Upper lobe of left lung (tissue), 4 donors: ENCODE measurements around the gene FKBP9.
"Not testable (repeated sequence)": the region's sequence is repeated elsewhere in the genome, so short reads cannot be mapped to it uniquely, and the experiment has no call there.

Experiments used
- CTCF ChIP-seq, 6 experiments: fragments of 450-650 bp in 4 of 6; fragments of 200-600 bp in 2 of 6; sonication (generic) in 2 of 6; IDR thresholded peaks; one replicate each; pipeline ENCODE4 v1.5.1; 2016 to 2019; ENCODE audit warnings: antibody characterized with exemption in 6 of 6
- EP300 ChIP-seq, 4 donors: sonication (generic); formaldehyde crosslinking; IDR thresholded peaks; one replicate each; pipeline ENCODE4 v1.5.1; 2017; ENCODE audit warnings: antibody characterized with exemption in 4 of 4, control low read depth in 2 of 4
- POLR2A ChIP-seq, 4 donors: fragments of 450-650 bp; IDR thresholded peaks; one replicate each; pipeline ENCODE4 v1.5.1; 2016 to 2017; ENCODE audit warnings: antibody characterized with exemption in 4 of 4, mild to moderate bottlenecking in 2 of 4
- POLR2AphosphoS5 ChIP-seq, 2 donors: sonication (generic); formaldehyde crosslinking; IDR thresholded peaks; one replicate each; pipeline ENCODE4 v1.5.1; 2017; ENCODE audit warnings: antibody characterized with exemption in 2 of 2

GRCh38 chr7:32979902-32980301 is 22.7 kb downstream of the FKBP9 start:
- not testable (repeated sequence) for TF ChIP-seq CTCF, EP300, POLR2AphosphoS5, POLR2A (IDR thresholded peaks at IDR 0.05)
